Activated CD8-positive, alpha-beta memory T cell treated with anti-CD3 and anti-CD28 coated beads for 36 hours (primary cell): ENCODE data around the gene IGF1R. TPM values are rescaled to one million over a fixed set of nuclear protein-coding genes. Genes with fewer than 3 reads are reported as not detected.
"Not testable (repeated sequence)": the region's sequence is repeated elsewhere in the genome, so short reads cannot be mapped to it uniquely, and the experiment has no call there.

Experiments
- CTCF ChIA-PET: fragments of 350-600 bp; sonication (Branson Sonifier 250); formaldehyde crosslinking; loops from one replicate; lab custom pipeline; 2021; ENCODE audit warnings: antibody characterized with exemption; lab: Charles Lee
- POLR2A ChIA-PET: fragments of 350-600 bp; sonication (Branson Sonifier 250); formaldehyde crosslinking; loops from one replicate; lab custom pipeline; 2021; ENCODE audit warnings: antibody characterized with exemption; lab: Charles Lee
- total RNA-seq, 2 experiments: library from RNA; stranded (reverse); gene quantifications; one replicate each; pipeline ENCODE4 v1.2.3, GENCODE V29; 2021

The IGF1R gene
- total RNA-seq, 2 experiments from 2014 or later = 10.5 to 11.3 TPM

GRCh38 chr15:99002226-99002625 lies 353.9 kb downstream of the IGF1R start:
- ChIA-PET CTCF (no interaction called here), POLR2A (no interaction called here)

- POLR2A ChIA-PET, CTCF ChIA-PET: not testable (repeated sequence)
These were observed 355.0 kb downstream of the IGF1R start for GRCh38 chr15:99003317-99003716.

GRCh38 chr15:99004998-99005974 lies 356.9 kb downstream of the IGF1R start:
- POLR2A ChIA-PET, CTCF ChIA-PET: not testable (repeated sequence)

- POLR2A ChIA-PET = no interaction called here
- CTCF ChIA-PET = no interaction called here
These were observed 357.8 kb downstream of the IGF1R start for GRCh38 chr15:99006146-99006545.

- ChIA-PET POLR2A (no interaction called here), CTCF (no interaction called here)
These were observed 358.7 kb downstream of the IGF1R start for GRCh38 chr15:99006904-99007495.

GRCh38 chr15:99009741-99010330 lies 361.5 kb downstream of the IGF1R start:
- ChIA-PET CTCF (interaction anchor here (1.0 kb wide), 1 partner anchor 47 kb away, joined by 3 read pairs; no protein-coding TSS in a partner anchor), POLR2A (no interaction called here)

GRCh38 chr15:99010768-99011167 lies 362.4 kb downstream of the IGF1R start:
- POLR2A ChIA-PET = no interaction called here
- CTCF ChIA-PET = no interaction called here
